ENCODE measurements around the gene HCAR2. TPM values are rescaled to one million over a fixed set of nuclear protein-coding genes. Genes with fewer than 3 reads are reported as not detected.
A peak's percentile ranks its signal among the peaks of the same experiment; 100 is the strongest.

The HCAR2 gene
- total and polyA plus RNA-seq, 2 donors (not counting 1 experiment from before 2014, with no cell fraction given): 0.82 TPM; not detected in 1

- peak overlapping the region; percentile 58 for H3K4me3 Mint-ChIP-seq
- Histone ChIP-seq H3K4me3 (ENCODE audit: control extremely low read depth in 1 of 5, extremely low read depth in 1 of 5, insufficient read depth in 1 of 5, low read depth in 2 of 5, low read length in 4 of 5) (no peak overlapping the region), H3K9ac (ENCODE audit: low read length) (peak overlapping the region; percentile 22)
Observed at GRCh38 chr12:122726080-122726558, 23.0 kb upstream of the HCAR2 start.

More at GRCh38 chr12:122726080-122726558, 23.0 kb upstream of the HCAR2 start:
- DNase-seq: no peak
- intact Hi-C loops (cut with micrococcal nuclease): no loop called here
- Histone ChIP-seq H2AFZ (ENCODE audit: insufficient read depth, low read depth, low read length, poor library complexity, severe bottlenecking) (no peak overlapping the region), H3K36me3 (replicated peaks in 1 of 2; ENCODE audit: control extremely low read depth in 1 of 2, control insufficient read depth in 1 of 2, extremely low read depth in 1 of 2, insufficient read depth in 2 of 2, low read length in 1 of 2) (no peaks in the 10 kb centered on the region), H3K9me3 (ENCODE audit: control extremely low read depth in 1 of 3, control insufficient read depth in 2 of 3, insufficient read depth in 1 of 3, low read length in 2 of 3) (peaks cover 0 to 3% (median 0%) of the 10 kb centered on the region in 3 donors), H4K20me1 (ENCODE audit: control insufficient read depth, insufficient read depth, low read length, poor library complexity, severe bottlenecking) (no peaks in the 10 kb centered on the region), H3K4me2 (replicated peaks; ENCODE audit: low read depth, low read length, poor library complexity, severe bottlenecking) (peak overlapping the region; percentile 29), H3K27me3 (replicated peaks in 1 of 4; ENCODE audit: control extremely low read depth in 1 of 4, control insufficient read depth in 3 of 4, insufficient read depth in 4 of 4, low read length in 3 of 4) (no peaks in the 10 kb centered on the region), H3K4me1 (ENCODE audit: control insufficient read depth in 2 of 2, insufficient read depth in 2 of 2, low read length in 2 of 2) (peaks cover 15 to 24% of the 10 kb centered on the region in 2 donors), H3K27ac (ENCODE audit: low read length in 2 of 2) (no peak overlapping the region), H3K79me2 (ENCODE audit: control insufficient read depth, insufficient read depth, low read length) (no peaks in the 10 kb centered on the region)
- peak; percentile 42 for ATAC-seq (ENCODE audit: low read depth)
- POLR2A ChIA-PET: no interaction called here
- Mint-ChIP-seq H3K27ac (peak overlapping the region; percentile 69), H3K27me3 (peaks cover 3% of the 10 kb centered on the region), H3K4me1 (peaks cover 29% of the 10 kb centered on the region), H3K9me3 (ENCODE audit: insufficient read depth) (no peaks in the 10 kb centered on the region)
- WGBS (ENCODE audit: insufficient coverage): no CpG with 5 or more reads among the region's 5 CpGs
- CTCF ChIA-PET: interaction anchor here (0.6 to 3.3 kb wide), 2 partner anchors 88 to 544 kb away, joined by 3 to 9 read pairs; no protein-coding TSS in a partner anchor
- TF ChIP-seq CTCF (IDR thresholded peaks at IDR 0.05): no peak
- TF ChIP-seq EZH2 (IDR thresholded peaks at IDR 0.05; ENCODE audit: borderline replicate concordance, insufficient read depth, low read depth, low read length, poor library complexity, severe bottlenecking): no peak
